AG09309 (cell line): ENCODE measurements around the gene RNF20.

Experiments
- DNase-seq: peaks from one replicate; pipeline ENCODE4 v3.0.0-alpha.2; 2010; ENCODE audit warnings: low read depth
- H3K4me3 ChIP-seq: 2 replicates; pipeline ENCODE4 v1.5.1; 2011; ENCODE audit warnings: mild to moderate bottlenecking, low read depth, low read length, moderate library complexity; ENCODE audit not compliant: control insufficient read depth
- CTCF ChIP-seq: IDR thresholded peaks from 2 replicates; pipeline ENCODE4 v1.5.1; 2011; ENCODE audit warnings: mild to moderate bottlenecking, low read depth, low read length, inconsistent platforms; ENCODE audit not compliant: insufficient read depth, control insufficient read depth; ENCODE audit errors: missing control alignments

The RNF20 gene

GRCh38 chr9:101561740-101562139 is 28.1 kb downstream of the RNF20 start:
- TF ChIP-seq CTCF: no peak
- no peak overlapping the region for H3K4me3 ChIP-seq
- no peak for DNase-seq

- H3K4me3 ChIP-seq: no peak overlapping the region
Observed at GRCh38 chr9:101562966-101563365, 29.3 kb downstream of the RNF20 start.

GRCh38 chr9:101564252-101564651 is 30.6 kb downstream of the RNF20 start:
- no peak for DNase-seq
- no peak for TF ChIP-seq CTCF
- H3K4me3 ChIP-seq: no peak overlapping the region

More at GRCh38 chr9:101562966-101563365, 29.3 kb downstream of the RNF20 start:
- no peak for DNase-seq
- no peak for TF ChIP-seq CTCF

- DNase-seq: peak; percentile 11
Observed at GRCh38 chr9:101566904-101567724, 33.5 kb downstream of the RNF20 start.

GRCh38 chr9:101567725-101568350 is 34.2 kb downstream of the RNF20 start:
- no peak overlapping the region for H3K4me3 ChIP-seq
- no peak for DNase-seq
- TF ChIP-seq CTCF: no peak

More at GRCh38 chr9:101566904-101567724, 33.5 kb downstream of the RNF20 start:
- TF ChIP-seq CTCF: peak; percentile 64
- H3K4me3 ChIP-seq: no peak overlapping the region

- H3K4me3 ChIP-seq: no peak overlapping the region
- TF ChIP-seq CTCF: no peak
Observed at GRCh38 chr9:101569741-101570501, 36.3 kb downstream of the RNF20 start.

More at GRCh38 chr9:101569741-101570501, 36.3 kb downstream of the RNF20 start:
- DNase-seq: no peak
